SKM-1 (cell line): ENCODE data around the gene RANBP1.

Source experiments
- DNase-seq: peaks from one replicate; lab custom pipeline; 2025; ENCODE audit not compliant: unreplicated experiment; lab: John Stamatoyannopoulos, UW

RANBP1 gene

GRCh38 chr22:20135806-20136602 lies 20.1 kb downstream of the RANBP1 start:
- DNase-seq, result no peak

- no peak for DNase-seq
Observed at GRCh38 chr22:20136603-20136873, 20.6 kb downstream of the RANBP1 start.

GRCh38 chr22:20137113-20137512 lies 21.2 kb downstream of the RANBP1 start:
- no peak for DNase-seq

- DNase-seq, result no peak
Observed at GRCh38 chr22:20137671-20138416, 21.9 kb downstream of the RANBP1 start.

GRCh38 chr22:20138417-20138738 lies 22.5 kb downstream of the RANBP1 start:
- DNase-seq, result no peak

- DNase-seq, result no peak
Observed at GRCh38 chr22:20138868-20139267, 23.0 kb downstream of the RANBP1 start.

GRCh38 chr22:20139391-20140106 lies 23.6 kb downstream of the RANBP1 start:
- no peak for DNase-seq

GRCh38 chr22:20140107-20140445 lies 24.2 kb downstream of the RANBP1 start:
- DNase-seq, result no peak

- DNase-seq, result no peak
Observed at GRCh38 chr22:20140521-20140964, 24.6 kb downstream of the RANBP1 start.

- DNase-seq, result no peak
Observed at GRCh38 chr22:20141186-20142077, 25.5 kb downstream of the RANBP1 start.

GRCh38 chr22:20142711-20143621 lies 27.1 kb downstream of the RANBP1 start:
- no peak for DNase-seq

- DNase-seq, result no peak
Observed at GRCh38 chr22:20143883-20144665, 28.2 kb downstream of the RANBP1 start.

GRCh38 chr22:20145206-20145831 lies 29.4 kb downstream of the RANBP1 start:
- DNase-seq, result no peak

GRCh38 chr22:20145832-20146223 lies 29.9 kb downstream of the RANBP1 start:
- no peak for DNase-seq

- no peak for DNase-seq
Observed at GRCh38 chr22:20146777-20147176, 30.9 kb downstream of the RANBP1 start.

- DNase-seq, result no peak
Observed at GRCh38 chr22:20147237-20147988, 31.5 kb downstream of the RANBP1 start.

- no peak for DNase-seq
Observed at GRCh38 chr22:20148414-20148813, 32.5 kb downstream of the RANBP1 start.
